GM12873 (cell line): ENCODE measurements around the gene LRRC9.
A peak's percentile ranks its signal among the peaks of the same experiment; 100 is the strongest.

Experiments
- TF ChIP-seq, protein P1 (sequence below): IDR thresholded peaks from 2 replicates; pipeline ENCODE4 v1.5.1; 2012; ENCODE audit warnings: low read depth, mild to moderate bottlenecking, moderate library complexity, low read length, control low read depth; ENCODE audit not compliant: insufficient read depth; ENCODE audit errors: missing control alignments

The LRRC9 gene

GRCh38 chr14:59900556-59900955, 19.4 kb upstream of the LRRC9 start:
- TF ChIP-seq, protein P1, sequence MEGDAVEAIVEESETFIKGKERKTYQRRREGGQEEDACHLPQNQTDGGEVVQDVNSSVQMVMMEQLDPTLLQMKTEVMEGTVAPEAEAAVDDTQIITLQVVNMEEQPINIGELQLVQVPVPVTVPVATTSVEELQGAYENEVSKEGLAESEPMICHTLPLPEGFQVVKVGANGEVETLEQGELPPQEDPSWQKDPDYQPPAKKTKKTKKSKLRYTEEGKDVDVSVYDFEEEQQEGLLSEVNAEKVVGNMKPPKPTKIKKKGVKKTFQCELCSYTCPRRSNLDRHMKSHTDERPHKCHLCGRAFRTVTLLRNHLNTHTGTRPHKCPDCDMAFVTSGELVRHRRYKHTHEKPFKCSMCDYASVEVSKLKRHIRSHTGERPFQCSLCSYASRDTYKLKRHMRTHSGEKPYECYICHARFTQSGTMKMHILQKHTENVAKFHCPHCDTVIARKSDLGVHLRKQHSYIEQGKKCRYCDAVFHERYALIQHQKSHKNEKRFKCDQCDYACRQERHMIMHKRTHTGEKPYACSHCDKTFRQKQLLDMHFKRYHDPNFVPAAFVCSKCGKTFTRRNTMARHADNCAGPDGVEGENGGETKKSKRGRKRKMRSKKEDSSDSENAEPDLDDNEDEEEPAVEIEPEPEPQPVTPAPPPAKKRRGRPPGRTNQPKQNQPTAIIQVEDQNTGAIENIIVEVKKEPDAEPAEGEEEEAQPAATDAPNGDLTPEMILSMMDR = no peak

- TF ChIP-seq, protein P1 = no peak
These were observed 15.8 kb upstream of the LRRC9 start for GRCh38 chr14:59904184-59904583.

DNA sequence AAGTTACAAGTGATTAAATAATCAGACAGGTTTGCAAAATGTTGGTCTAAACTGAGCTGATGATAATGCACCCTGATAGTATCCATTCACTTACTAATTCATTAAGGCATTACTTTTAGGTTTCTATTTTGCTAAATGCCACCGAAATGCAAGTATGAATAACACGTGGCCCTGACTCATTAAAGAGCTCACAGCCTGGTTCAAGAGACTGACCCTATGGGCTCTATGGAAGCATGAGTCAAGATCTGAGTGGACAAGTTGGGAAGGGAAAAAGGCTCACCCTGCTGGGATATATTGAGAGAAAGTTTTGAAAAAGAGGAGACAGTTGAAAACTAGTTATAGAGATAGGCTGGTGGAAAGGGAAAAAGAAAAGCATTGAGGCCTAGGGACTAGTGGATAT, 14.8 kb upstream of the LRRC9 start:
- TF ChIP-seq, protein P1 = no peak

- TF ChIP-seq, protein P1 = no peak
These were observed 7.5 kb upstream of the LRRC9 start for GRCh38 chr14:59912443-59912842.

DNA sequence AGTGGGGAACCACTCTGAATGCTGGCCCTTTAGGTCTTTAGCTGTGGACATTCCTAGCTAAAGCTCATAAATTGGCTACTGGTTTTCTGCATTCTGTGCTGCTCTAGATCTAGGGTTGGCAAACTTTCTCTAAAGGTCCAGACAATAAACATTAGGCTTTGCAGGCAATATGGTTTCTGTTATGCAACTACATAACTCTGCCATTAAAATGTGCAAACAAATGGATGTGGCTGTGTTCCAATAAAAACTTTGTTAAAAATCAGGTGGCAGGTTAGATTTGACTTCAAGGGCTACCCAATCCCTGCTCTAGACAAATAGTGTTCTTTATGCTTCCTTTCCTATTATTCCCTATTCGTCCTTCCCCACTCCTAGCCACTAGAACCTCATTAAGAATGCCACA, 6.8 kb upstream of the LRRC9 start:
- TF ChIP-seq, protein P1 = no peak

DNA sequence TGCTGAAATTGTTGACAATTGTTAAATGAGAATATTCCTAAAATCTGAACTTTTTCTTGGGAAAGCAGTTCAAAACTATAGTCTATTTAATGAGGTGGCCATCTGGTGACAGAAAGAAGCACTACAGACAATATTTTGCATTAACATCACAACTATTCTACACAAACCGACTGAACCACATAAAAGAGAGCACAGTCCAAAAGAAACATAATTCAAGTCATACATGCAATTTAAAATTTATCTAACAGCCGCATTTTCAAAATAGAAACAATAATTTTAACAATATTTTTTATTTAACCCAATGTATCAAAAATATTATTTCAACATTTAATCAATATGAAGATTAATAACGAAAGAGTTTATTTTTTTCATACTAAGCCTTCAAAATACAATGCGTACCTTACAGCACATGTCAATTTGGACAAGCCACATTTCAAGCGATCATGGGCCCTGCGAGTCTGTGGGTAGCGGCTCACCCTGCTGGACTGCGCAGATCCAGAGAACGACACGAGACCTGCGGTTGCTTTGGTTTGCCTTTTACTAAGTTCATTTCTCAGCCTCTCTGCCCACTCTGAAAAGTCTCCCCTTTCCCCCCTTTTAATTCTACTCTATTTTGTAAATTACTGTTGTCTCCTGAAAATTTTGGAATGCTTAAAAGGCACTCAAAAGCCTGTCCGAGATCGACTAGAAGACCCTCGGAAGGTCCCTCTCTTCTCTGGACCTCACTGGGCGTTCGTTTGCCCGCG, 947 bp upstream of the LRRC9 start:
- TF ChIP-seq, protein P1 = peak; percentile 38

- TF ChIP-seq, protein P1 = no peak
These were observed 387 bp downstream of the LRRC9 start for GRCh38 chr14:59920378-59920683.
